ENCODE results near the gene MCMBP.

GRCh38 chr10:119817991-119818888 is 54.4 kb downstream of the MCMBP start:
- TF ChIP-seq CTCF (IDR thresholded peaks at IDR 0.05; ENCODE audit: low read depth, low read length): no peak
- TF ChIP-seq EZH2phosphoT487 (IDR thresholded peaks at IDR 0.05; ENCODE audit: low read depth): no peak

All from OCI-LY3 (cell line).